ENCODE results near the gene THUMPD2.

THUMPD2 gene

DNA sequence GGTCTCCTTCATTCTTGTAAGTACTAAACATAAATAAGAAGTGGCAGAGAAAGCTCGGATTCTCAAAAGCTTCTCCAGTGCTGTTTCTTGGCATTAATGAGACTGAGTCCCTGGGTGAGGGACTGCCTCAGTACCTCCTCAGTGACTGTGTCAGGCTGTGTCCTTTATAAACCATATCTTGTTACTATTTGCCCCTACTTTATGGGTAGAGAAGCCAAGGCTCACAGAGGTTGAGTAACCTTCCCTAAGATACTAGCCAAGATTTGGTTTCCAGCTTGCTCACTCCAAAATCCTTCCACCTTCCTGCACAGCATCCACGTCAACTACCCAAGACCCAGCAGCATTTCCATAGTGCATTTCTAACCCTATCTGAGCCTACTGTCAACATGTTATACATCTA is 55.6 kb downstream of the THUMPD2 start:
- DNase-seq (ENCODE audit: low read depth in 2 of 2) = no peak
- TF ChIP-seq, protein P1, sequence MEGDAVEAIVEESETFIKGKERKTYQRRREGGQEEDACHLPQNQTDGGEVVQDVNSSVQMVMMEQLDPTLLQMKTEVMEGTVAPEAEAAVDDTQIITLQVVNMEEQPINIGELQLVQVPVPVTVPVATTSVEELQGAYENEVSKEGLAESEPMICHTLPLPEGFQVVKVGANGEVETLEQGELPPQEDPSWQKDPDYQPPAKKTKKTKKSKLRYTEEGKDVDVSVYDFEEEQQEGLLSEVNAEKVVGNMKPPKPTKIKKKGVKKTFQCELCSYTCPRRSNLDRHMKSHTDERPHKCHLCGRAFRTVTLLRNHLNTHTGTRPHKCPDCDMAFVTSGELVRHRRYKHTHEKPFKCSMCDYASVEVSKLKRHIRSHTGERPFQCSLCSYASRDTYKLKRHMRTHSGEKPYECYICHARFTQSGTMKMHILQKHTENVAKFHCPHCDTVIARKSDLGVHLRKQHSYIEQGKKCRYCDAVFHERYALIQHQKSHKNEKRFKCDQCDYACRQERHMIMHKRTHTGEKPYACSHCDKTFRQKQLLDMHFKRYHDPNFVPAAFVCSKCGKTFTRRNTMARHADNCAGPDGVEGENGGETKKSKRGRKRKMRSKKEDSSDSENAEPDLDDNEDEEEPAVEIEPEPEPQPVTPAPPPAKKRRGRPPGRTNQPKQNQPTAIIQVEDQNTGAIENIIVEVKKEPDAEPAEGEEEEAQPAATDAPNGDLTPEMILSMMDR (IDR thresholded peaks at IDR 0.05; ENCODE audit: low read depth, low read length) = no peak
- no peak overlapping the region for H3K4me3 ChIP-seq (replicated peaks in 1 of 2; ENCODE audit: low read depth in 2 of 2, low read length in 2 of 2)

DNA sequence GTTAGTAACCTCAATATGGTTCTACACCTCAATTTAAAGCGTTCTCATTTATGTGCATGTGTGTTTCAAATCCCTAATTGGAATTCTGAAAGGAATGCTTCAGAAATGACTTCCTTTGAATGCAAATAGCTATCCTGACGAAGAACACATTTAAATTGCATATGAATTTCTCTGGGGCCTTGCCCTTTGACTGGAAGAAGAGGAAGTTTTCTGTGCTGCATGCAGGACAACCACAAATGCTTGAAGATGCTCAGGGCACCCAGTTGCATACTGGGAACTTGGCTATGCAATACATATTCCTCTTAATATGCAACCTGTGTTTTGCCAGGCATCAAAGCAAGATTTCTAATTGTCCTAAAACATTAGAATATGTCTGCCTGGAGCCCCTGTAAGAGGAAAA is 58.1 kb downstream of the THUMPD2 start:
- no peak overlapping the region for H3K4me3 ChIP-seq (replicated peaks in 1 of 2; ENCODE audit: low read depth in 2 of 2, low read length in 2 of 2)
- DNase-seq (ENCODE audit: low read depth in 2 of 2) = no peak
- TF ChIP-seq, protein P1 (IDR thresholded peaks at IDR 0.05; ENCODE audit: low read depth, low read length) = no peak

DNA sequence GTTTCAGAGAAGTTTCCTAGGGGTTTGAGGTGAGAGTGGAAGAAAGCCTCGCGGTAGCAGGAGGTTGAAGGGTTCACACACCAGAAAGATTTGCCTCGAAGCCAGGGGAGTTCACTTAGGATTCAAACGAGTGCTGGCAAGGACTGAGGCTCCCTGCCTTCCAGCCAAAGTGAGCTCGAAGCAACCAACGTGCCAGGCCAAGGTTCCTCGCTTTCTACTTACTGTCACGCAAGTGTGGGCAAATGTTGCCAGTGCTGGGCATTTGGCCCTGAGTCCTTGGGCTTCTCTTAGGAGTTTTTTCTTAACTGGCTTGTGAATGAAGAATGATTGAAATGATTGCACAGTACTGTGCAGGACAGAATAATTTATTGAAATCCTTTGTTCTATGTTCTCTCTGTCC is 59.7 kb downstream of the THUMPD2 start:
- TF ChIP-seq, protein P1 (IDR thresholded peaks at IDR 0.05; ENCODE audit: low read depth, low read length) = no peak
- no peak overlapping the region for H3K4me3 ChIP-seq (replicated peaks in 1 of 2; ENCODE audit: low read depth in 2 of 2, low read length in 2 of 2)
- no peak for DNase-seq (ENCODE audit: low read depth in 2 of 2)

- H3K4me3 ChIP-seq (replicated peaks in 1 of 2; ENCODE audit: low read depth in 2 of 2, low read length in 2 of 2) = no peak overlapping the region
- DNase-seq (ENCODE audit: low read depth in 2 of 2) = peak in 1 of 2 donors; percentile 13
- TF ChIP-seq, protein P1 (IDR thresholded peaks at IDR 0.05; ENCODE audit: low read depth, low read length) = no peak
These were observed 60.6 kb downstream of the THUMPD2 start for GRCh38 chr2:39718483-39718882.

DNA sequence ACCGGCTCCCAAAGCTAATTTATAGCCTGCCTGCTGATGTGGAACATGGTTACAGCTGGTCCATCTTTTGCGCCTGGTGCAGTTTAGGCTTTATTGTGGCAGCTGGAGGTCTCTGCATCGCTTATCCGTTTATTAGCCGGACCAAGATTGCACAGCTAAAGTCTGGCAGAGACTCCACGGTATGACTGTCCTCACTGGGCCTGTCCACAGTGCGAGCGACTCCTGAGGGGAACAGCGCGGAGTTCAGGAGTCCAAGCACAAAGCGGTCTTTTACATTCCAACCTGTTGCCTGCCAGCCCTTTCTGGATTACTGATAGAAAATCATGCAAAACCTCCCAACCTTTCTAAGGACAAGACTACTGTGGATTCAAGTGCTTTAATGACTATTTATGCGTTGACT is 62.0 kb downstream of the THUMPD2 start:
- H3K4me3 ChIP-seq (replicated peaks in 1 of 2; ENCODE audit: low read depth in 2 of 2, low read length in 2 of 2) = no peak overlapping the region
- no peak for DNase-seq (ENCODE audit: low read depth in 2 of 2)
- TF ChIP-seq, protein P1 (IDR thresholded peaks at IDR 0.05; ENCODE audit: low read depth, low read length) = no peak

- no peak for DNase-seq (ENCODE audit: low read depth in 2 of 2)
- TF ChIP-seq, protein P1 (IDR thresholded peaks at IDR 0.05; ENCODE audit: low read depth, low read length) = no peak
- no peak overlapping the region for H3K4me3 ChIP-seq (replicated peaks in 1 of 2; ENCODE audit: low read depth in 2 of 2, low read length in 2 of 2)
These were observed 63.2 kb downstream of the THUMPD2 start for GRCh38 chr2:39715822-39716221.

DNA sequence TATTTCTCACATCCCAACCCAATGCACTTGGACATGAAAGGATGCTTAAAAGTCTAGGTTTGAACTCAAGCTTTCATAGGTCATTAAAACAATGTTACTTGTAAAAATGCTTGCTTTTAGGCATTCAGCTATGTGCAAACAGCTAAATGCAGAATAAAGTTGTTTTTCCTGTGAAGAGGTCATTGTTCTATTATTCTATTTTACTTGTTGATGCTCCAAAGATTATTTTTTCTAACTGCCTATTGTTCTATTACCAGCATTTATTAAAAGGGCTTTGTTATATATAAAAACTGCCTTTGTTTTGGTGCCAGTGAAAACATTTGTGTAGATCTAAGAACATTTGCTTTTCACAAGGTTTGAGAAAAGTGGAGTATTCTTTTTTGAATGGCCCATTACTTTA is 64.0 kb downstream of the THUMPD2 start:
- no peak overlapping the region for H3K4me3 ChIP-seq (replicated peaks in 1 of 2; ENCODE audit: low read depth in 2 of 2, low read length in 2 of 2)
- peak in 1 of 2 donors; percentile 17 for DNase-seq (ENCODE audit: low read depth in 2 of 2)
- TF ChIP-seq, protein P1 (IDR thresholded peaks at IDR 0.05; ENCODE audit: low read depth, low read length) = no peak

Measured in cardiac fibroblast (primary cell).